GM23338 (cell line): ENCODE data around the gene SYT2. TPM values are rescaled to one million over a fixed set of nuclear protein-coding genes. Genes with fewer than 3 reads are reported as not detected.

Experiments used
- ATAC-seq: fragments of 200-7000 bp; cut with Tn5 transposase; 3 replicates; pipeline ENCODE4 v1.9.1; 2020
- DNase-seq: peaks from one replicate; pipeline ENCODE4 v3.0.0-alpha.2; 2015; ENCODE audit warnings: low spot score
- H2AFZ ChIP-seq: fragments of 200-600 bp; sonication (generic); 2 replicates; pipeline ENCODE4 v1.8.0; 2016; ENCODE audit warnings: antibody characterized with exemption, mild to moderate bottlenecking, moderate library complexity
- H3F3A ChIP-seq: fragments of 200-600 bp; sonication (generic); replicated peaks from 2 replicates; pipeline ENCODE4 v1.8.0; 2017; ENCODE audit warnings: antibody characterized with exemption, mixed run types, low read depth
- H3K27ac ChIP-seq: fragments of 200-600 bp; sonication (generic); 2 replicates; pipeline ENCODE4 v1.6.1; 2016; ENCODE audit warnings: low read depth
- H3K27me3 ChIP-seq: fragments of 200-600 bp; sonication (generic); 2 replicates; pipeline ENCODE4 v1.8.0; 2016; ENCODE audit warnings: mild to moderate bottlenecking, mixed run types, moderate library complexity; ENCODE audit not compliant: insufficient read depth
- H3K36me3 ChIP-seq: fragments of 200-600 bp; sonication (generic); 2 replicates; pipeline ENCODE4 v1.8.0; 2016; ENCODE audit warnings: mild to moderate bottlenecking; ENCODE audit not compliant: insufficient read depth
- H3K4me1 ChIP-seq: fragments of 200-600 bp; sonication (generic); 2 replicates; pipeline ENCODE4 v1.8.0; 2016; ENCODE audit warnings: mild to moderate bottlenecking, moderate library complexity; ENCODE audit not compliant: insufficient read depth
- H3K4me2 ChIP-seq: fragments of 200-600 bp; sonication (generic); 2 replicates; pipeline ENCODE4 v1.7.1; 2017; ENCODE audit warnings: mixed run types
- H3K4me3 ChIP-seq: fragments of 200-600 bp; sonication (generic); 2 replicates; pipeline ENCODE4 v1.6.1; 2016; ENCODE audit warnings: mixed run types
- H3K79me2 ChIP-seq: fragments of 200-600 bp; sonication (generic); replicated peaks from 2 replicates; pipeline ENCODE4 v1.8.0; 2017; ENCODE audit warnings: mild to moderate bottlenecking; ENCODE audit not compliant: insufficient read depth
- H3K9me2 ChIP-seq: fragments of 200-600 bp; sonication (generic); 2 replicates; pipeline ENCODE4 v1.8.0; 2017; ENCODE audit not compliant: insufficient read depth
- H4K20me1 ChIP-seq: fragments of 200-600 bp; sonication (generic); replicated peaks from 2 replicates; pipeline ENCODE4 v1.8.0; 2017; ENCODE audit warnings: mild to moderate bottlenecking; ENCODE audit not compliant: insufficient read depth
- H3K27ac Mint-ChIP-seq: 2 replicates; pipeline ENCODE4 v1.8.0; 2020; ENCODE audit warnings: inconsistent platforms, mild to moderate bottlenecking, moderate library complexity, mixed read lengths
- H3K27me3 Mint-ChIP-seq: 3 replicates; pipeline ENCODE4 v1.8.0; 2022; ENCODE audit warnings: low read depth, mild to moderate bottlenecking, moderate library complexity, mixed read lengths, inconsistent platforms; ENCODE audit not compliant: insufficient read depth, poor library complexity
- H3K36me3 Mint-ChIP-seq: 3 replicates; pipeline ENCODE4 v1.8.0; 2021; ENCODE audit warnings: low read depth, mild to moderate bottlenecking, inconsistent platforms, moderate library complexity, mixed read lengths
- H3K4me1 Mint-ChIP-seq: 3 replicates; pipeline ENCODE4 v1.8.0; 2020; ENCODE audit warnings: mild to moderate bottlenecking, inconsistent platforms, mixed read lengths
- H3K4me3 Mint-ChIP-seq: 3 replicates; pipeline ENCODE4 v1.8.0; 2021; ENCODE audit warnings: moderate library complexity, mild to moderate bottlenecking, inconsistent platforms, mixed read lengths
- H3K9me3 Mint-ChIP-seq: 3 replicates; pipeline ENCODE4 v1.8.0; 2020; ENCODE audit warnings: moderate library complexity, mild to moderate bottlenecking, inconsistent platforms, mixed read lengths
- CREB1 ChIP-seq: fragments of 250-450 bp; sonication (Bioruptor Pico); IDR thresholded peaks from 2 replicates; pipeline ENCODE4 v1.5.0; 2020; ENCODE audit warnings: low read depth, mild to moderate bottlenecking, moderate library complexity
- CTCF ChIP-seq, 2 experiments: fragments of 200-600 bp in 1 of 2; sonication (generic) in 1 of 2; conservative IDR thresholded peaks; 2 replicates each; pipeline versions ENCODE4 v1.5.1 to v1.6.1; 2016 to 2017; ENCODE audit warnings: antibody characterized with exemption in 2 of 2, low read depth in 2 of 2, mild to moderate bottlenecking in 2 of 2, moderate library complexity in 1 of 2
- ETS1 ChIP-seq: IDR thresholded peaks from 2 replicates; pipeline ENCODE4 v1.6.1; 2016; ENCODE audit warnings: antibody characterized with exemption
- EZH2 ChIP-seq: fragments of 200-600 bp; sonication (generic); IDR thresholded peaks from one replicate; pipeline ENCODE4 v1.8.0; 2017; ENCODE audit warnings: antibody characterized with exemption, mild to moderate bottlenecking, low read depth; ENCODE audit not compliant: unreplicated experiment
- EZH2phosphoT487 ChIP-seq: fragments of 200-600 bp; sonication (generic); IDR thresholded peaks from one replicate; pipeline ENCODE4 v1.8.1; 2018; ENCODE audit warnings: antibody characterized with exemption; ENCODE audit not compliant: unreplicated experiment
- JUNB ChIP-seq: IDR thresholded peaks from one replicate; pipeline ENCODE4 v1.6.1; 2016; ENCODE audit warnings: antibody characterized with exemption; ENCODE audit not compliant: unreplicated experiment
- NANOG ChIP-seq: IDR thresholded peaks from 2 replicates; pipeline ENCODE4 v1.6.1; 2016; ENCODE audit warnings: antibody characterized with exemption, borderline replicate concordance
- POLR2AphosphoS5 ChIP-seq: IDR thresholded peaks from 2 replicates; pipeline ENCODE4 v1.6.1; 2016; ENCODE audit warnings: antibody characterized with exemption, low read depth
- ZNF114 ChIP-seq: fragments of 250-450 bp; sonication (Bioruptor Pico); IDR thresholded peaks from 2 replicates; pipeline ENCODE4 v1.5.0; 2020; ENCODE audit warnings: mild to moderate bottlenecking, moderate library complexity
- ZNF331 ChIP-seq: fragments of 250-450 bp; sonication (Bioruptor Pico); IDR thresholded peaks from 2 replicates; pipeline ENCODE4 v1.5.0; 2020; ENCODE audit warnings: low read depth, mild to moderate bottlenecking, moderate library complexity
- ZNF462 ChIP-seq: fragments of 250-450 bp; sonication (Bioruptor Pico); IDR thresholded peaks from 2 replicates; pipeline ENCODE4 v1.5.0; 2020; ENCODE audit warnings: mild to moderate bottlenecking, moderate library complexity
- polyA plus RNA-seq: library from polyadenylated mRNA; unstranded; fragments of >200 nt; fragmentation: Nextera tagmentation; extraction: Ambion mirVana; gene quantifications from 2 replicates; pipeline ENCODE4 v1.2.1, GENCODE V29; 2016
- total RNA-seq: library from RNA; depleted of rRNA; stranded (reverse); fragments of >200 nt; shearing (Covaris generic); gene quantifications from 2 replicates; pipeline ENCODE4 v1.2.3, GENCODE V29; 2014

The SYT2 gene
- total and polyA plus RNA-seq, 2 experiments from 2014 or later = 2.4 to 12.5 TPM

GRCh38 chr1:202687798-202688197 is 22.5 kb downstream of the SYT2 start:
- no peak overlapping the region for H3K4me2 ChIP-seq
- H3K27ac ChIP-seq = no peak overlapping the region
- no peak for ATAC-seq
- H3K27me3 ChIP-seq = no peaks in the 10 kb centered on the region
- no peak for DNase-seq
- no peaks in the 10 kb centered on the region for H3K9me3 Mint-ChIP-seq
- peaks cover 11% of the 10 kb centered on the region; the same call in 1 of the 2 replicates for H4K20me1 ChIP-seq
- H3K27ac Mint-ChIP-seq = no peak overlapping the region
- no peaks in the 10 kb centered on the region for H3K79me2 ChIP-seq
- peaks cover 3% of the 10 kb centered on the region; the same call in 1 of the 2 replicates for H3K4me1 ChIP-seq
- H3F3A ChIP-seq = no peaks in the 10 kb centered on the region
- peaks cover 15% of the 10 kb centered on the region for H3K27me3 Mint-ChIP-seq
- H3K36me3 ChIP-seq = no peaks in the 10 kb centered on the region
- H3K36me3 Mint-ChIP-seq = no peaks in the 10 kb centered on the region; the same call in 2 of the 3 replicates
- peaks cover 15% of the 10 kb centered on the region for H3K4me1 Mint-ChIP-seq
- no peak for TF ChIP-seq CTCF (conservative IDR thresholded peaks at IDR 0.05; ENCODE audit: low read depth in 2 of 2)
- no peak for TF ChIP-seq ZNF331 (CRISPR knock-in tag)
- TF ChIP-seq EZH2 = no peak
- TF ChIP-seq CREB1 = no peak
- no peak overlapping the region for H2AFZ ChIP-seq
- H3K4me3 Mint-ChIP-seq = no peak overlapping the region
- H3K4me3 ChIP-seq = no peak overlapping the region
- H3K9me2 ChIP-seq = no peaks in the 10 kb centered on the region

- Mint-ChIP-seq H3K4me1 (peaks cover 15% of the 10 kb centered on the region), H3K27ac (no peak overlapping the region), H3K27me3 (peaks cover 15% of the 10 kb centered on the region), H3K9me3 (no peaks in the 10 kb centered on the region), H3K36me3 (no peaks in the 10 kb centered on the region; the same call in 2 of the 3 replicates), H3K4me3 (no peak overlapping the region)
- no peak overlapping the region for H3K4me2 ChIP-seq
- no peaks in the 10 kb centered on the region for H3K9me2 ChIP-seq
- no peaks in the 10 kb centered on the region for H3F3A ChIP-seq
- no peaks in the 10 kb centered on the region for H3K36me3 ChIP-seq
- H3K27me3 ChIP-seq = no peaks in the 10 kb centered on the region
- H3K4me3 ChIP-seq = no peak overlapping the region
- H4K20me1 ChIP-seq = peaks cover 8% of the 10 kb centered on the region; the same call in 1 of the 2 replicates
- no peak overlapping the region for H2AFZ ChIP-seq
- no peak for TF ChIP-seq ZNF114 (CRISPR knock-in tag)
- no peak for TF ChIP-seq EZH2
- no peak for TF ChIP-seq ETS1
- TF ChIP-seq POLR2AphosphoS5 = no peak
- TF ChIP-seq CTCF (conservative IDR thresholded peaks at IDR 0.05; ENCODE audit: low read depth in 2 of 2) = no peak
- TF ChIP-seq EZH2phosphoT487 = no peak
- TF ChIP-seq ZNF331 (CRISPR knock-in tag) = no peak
- TF ChIP-seq NANOG = no peak
- no peak for TF ChIP-seq JUNB
- TF ChIP-seq ZNF462 = no peak
- no peak for ATAC-seq
- H3K79me2 ChIP-seq = no peaks in the 10 kb centered on the region
- H3K27ac ChIP-seq = no peak overlapping the region
- H3K4me1 ChIP-seq = peaks cover 3% of the 10 kb centered on the region; the same call in 1 of the 2 replicates
- DNase-seq = no peak
Observed at GRCh38 chr1:202687370-202687769, 22.9 kb downstream of the SYT2 start.
